SU-DHL-6 (cell line): ENCODE measurements around the gene PORCN.

ENCODE experiments used
- CTCF ChIP-seq: fragments of 200-600 bp; sonication (generic); IDR thresholded peaks from one replicate; pipeline ENCODE4 v1.5.1; 2017; ENCODE audit warnings: antibody characterized with exemption, mild to moderate bottlenecking, low read length, moderate library complexity; ENCODE audit not compliant: insufficient read depth, poor library complexity, severe bottlenecking
- EZH2phosphoT487 ChIP-seq: fragments of 200-600 bp; sonication (generic), shearing (Covaris generic); conservative IDR thresholded peaks from 2 replicates; pipeline ENCODE4 v1.6.1; 2018; ENCODE audit warnings: mild to moderate bottlenecking, antibody characterized with exemption, low read length, moderate library complexity, mixed read lengths

GRCh38 chrX:48560681-48561080 lies 51.9 kb downstream of the PORCN start:
- TF ChIP-seq CTCF (no peak), EZH2phosphoT487 (no peak)
